Stomach (tissue), 4 donors: ENCODE measurements around the gene USP11.

Experiments used
- POLR2A ChIP-seq, 4 donors: fragments of 450-650 bp; IDR thresholded peaks; one replicate each; pipeline ENCODE4 v1.6.1; 2016; ENCODE audit warnings: antibody characterized with exemption in 4 of 4, control low read depth in 2 of 4, mild to moderate bottlenecking in 1 of 4, moderate library complexity in 1 of 4
- POLR2AphosphoS5 ChIP-seq, 3 donors: sonication (generic); formaldehyde crosslinking; IDR thresholded peaks; one replicate each; pipeline ENCODE4 v1.6.1; 2016; ENCODE audit warnings: antibody characterized with exemption in 3 of 3
- TF ChIP-seq, protein P1 (sequence below), 7 experiments: fragments of 450-650 bp in 4 of 7; fragments of 200-600 bp in 3 of 7; sonication (generic) in 3 of 7; IDR thresholded peaks; one replicate each; pipeline ENCODE4 v1.5.1; 2016 to 2019; ENCODE audit warnings: antibody characterized with exemption in 7 of 7, control low read depth in 2 of 7, mild to moderate bottlenecking in 1 of 7

GRCh38 chrX:47189906-47190305 lies 42.9 kb upstream of the USP11 start:
- TF ChIP-seq, protein P1, sequence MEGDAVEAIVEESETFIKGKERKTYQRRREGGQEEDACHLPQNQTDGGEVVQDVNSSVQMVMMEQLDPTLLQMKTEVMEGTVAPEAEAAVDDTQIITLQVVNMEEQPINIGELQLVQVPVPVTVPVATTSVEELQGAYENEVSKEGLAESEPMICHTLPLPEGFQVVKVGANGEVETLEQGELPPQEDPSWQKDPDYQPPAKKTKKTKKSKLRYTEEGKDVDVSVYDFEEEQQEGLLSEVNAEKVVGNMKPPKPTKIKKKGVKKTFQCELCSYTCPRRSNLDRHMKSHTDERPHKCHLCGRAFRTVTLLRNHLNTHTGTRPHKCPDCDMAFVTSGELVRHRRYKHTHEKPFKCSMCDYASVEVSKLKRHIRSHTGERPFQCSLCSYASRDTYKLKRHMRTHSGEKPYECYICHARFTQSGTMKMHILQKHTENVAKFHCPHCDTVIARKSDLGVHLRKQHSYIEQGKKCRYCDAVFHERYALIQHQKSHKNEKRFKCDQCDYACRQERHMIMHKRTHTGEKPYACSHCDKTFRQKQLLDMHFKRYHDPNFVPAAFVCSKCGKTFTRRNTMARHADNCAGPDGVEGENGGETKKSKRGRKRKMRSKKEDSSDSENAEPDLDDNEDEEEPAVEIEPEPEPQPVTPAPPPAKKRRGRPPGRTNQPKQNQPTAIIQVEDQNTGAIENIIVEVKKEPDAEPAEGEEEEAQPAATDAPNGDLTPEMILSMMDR (IDR thresholded peaks at IDR 0.05) = no peak
- TF ChIP-seq POLR2A (IDR thresholded peaks at IDR 0.05) (no peak), POLR2AphosphoS5 (IDR thresholded peaks at IDR 0.05) (no peak)
